OCI-LY3 (cell line): Measurements from ENCODE around the gene PEX13.

Experiments used
- CTCF ChIP-seq: fragments of 200-600, 300-600 bp; sonication (generic); IDR thresholded peaks from 2 replicates; pipeline ENCODE4 v1.5.1; 2014; ENCODE audit warnings: antibody characterized with exemption, low read length, low read depth
- EZH2phosphoT487 ChIP-seq: fragments of 200-600 bp; shearing (Covaris generic); IDR thresholded peaks from 2 replicates; pipeline ENCODE4 v1.6.1; 2018; ENCODE audit warnings: antibody characterized with exemption, mixed run types, low read depth

- no peak for TF ChIP-seq CTCF
- no peak for TF ChIP-seq EZH2phosphoT487
These were observed 37.3 kb upstream of the PEX13 start for GRCh38 chr2:60980071-60980815.
